HFFc6 (cell line): Measurements from ENCODE around the gene CCDC51. TPM values are rescaled to one million over a fixed set of nuclear protein-coding genes. Genes with fewer than 3 reads are reported as not detected.

Source experiments
- DNase-seq: peaks from one replicate; pipeline ENCODE4 v3.0.0-alpha.2; 2018
- H3K27ac Mint-ChIP-seq: 2 replicates; pipeline ENCODE4 v1.8.0; 2020; ENCODE audit warnings: mild to moderate bottlenecking, mixed read lengths
- H3K27me3 Mint-ChIP-seq: 2 replicates; pipeline ENCODE4 v1.8.0; 2021; ENCODE audit warnings: mild to moderate bottlenecking, moderate library complexity, mixed read lengths; ENCODE audit not compliant: insufficient read depth
- H3K36me3 Mint-ChIP-seq: 2 replicates; pipeline ENCODE4 v1.8.0; 2021; ENCODE audit warnings: low read depth, mixed read lengths
- H3K4me1 Mint-ChIP-seq: 2 replicates; pipeline ENCODE4 v1.8.0; 2020; ENCODE audit warnings: low read depth, mixed read lengths
- H3K4me3 Mint-ChIP-seq: 2 replicates; pipeline ENCODE4 v1.8.0; 2020; ENCODE audit warnings: mild to moderate bottlenecking, moderate library complexity, mixed read lengths
- H3K9me3 Mint-ChIP-seq: 2 replicates; pipeline ENCODE4 v1.8.0; 2020; ENCODE audit warnings: mild to moderate bottlenecking, mixed read lengths
- CTCF ChIP-seq: fragments of 200-600 bp; sonication (generic); IDR thresholded peaks from 2 replicates; pipeline ENCODE4 v1.5.0; 2021; ENCODE audit warnings: antibody characterized with exemption, mild to moderate bottlenecking
- total RNA-seq, 6 experiments: library from RNA; stranded (reverse); fragmentation: NEBNext Ultra II Directional; extraction: Animal tissue kit (Norgen Biotek cat#: 25700); gene quantifications; 2 replicates in 1 of 6; 3 replicates in 5 of 6; pipeline ENCODE4 v1.2.3, GENCODE V29; 2021

CCDC51 gene
- total RNA-seq, 6 experiments from 2014 or later = 10.1 to 15.3 (median 12.5) TPM

GRCh38 chr3:48422681-48423080 lies 17.2 kb downstream of the CCDC51 start:
- Mint-ChIP-seq H3K27me3 (peaks cover 8% of the 10 kb centered on the region), H3K4me3 (no peak overlapping the region), H3K36me3 (no peaks in the 10 kb centered on the region), H3K9me3 (no peaks in the 10 kb centered on the region), H3K4me1 (peaks cover 16% of the 10 kb centered on the region; the same call in 1 of the 2 replicates), H3K27ac (no peak overlapping the region)
- no peak for DNase-seq
- TF ChIP-seq CTCF = no peak

- no peak for DNase-seq
- Mint-ChIP-seq H3K36me3 (no peaks in the 10 kb centered on the region), H3K4me1 (peaks cover 12% of the 10 kb centered on the region; the same call in 1 of the 2 replicates), H3K27me3 (peaks cover 8% of the 10 kb centered on the region), H3K27ac (no peak overlapping the region), H3K9me3 (no peaks in the 10 kb centered on the region), H3K4me3 (no peak overlapping the region)
- no peak; the same call in 1 of the 2 replicates for TF ChIP-seq CTCF
Observed at GRCh38 chr3:48422272-48422671, 17.6 kb downstream of the CCDC51 start.

DNA sequence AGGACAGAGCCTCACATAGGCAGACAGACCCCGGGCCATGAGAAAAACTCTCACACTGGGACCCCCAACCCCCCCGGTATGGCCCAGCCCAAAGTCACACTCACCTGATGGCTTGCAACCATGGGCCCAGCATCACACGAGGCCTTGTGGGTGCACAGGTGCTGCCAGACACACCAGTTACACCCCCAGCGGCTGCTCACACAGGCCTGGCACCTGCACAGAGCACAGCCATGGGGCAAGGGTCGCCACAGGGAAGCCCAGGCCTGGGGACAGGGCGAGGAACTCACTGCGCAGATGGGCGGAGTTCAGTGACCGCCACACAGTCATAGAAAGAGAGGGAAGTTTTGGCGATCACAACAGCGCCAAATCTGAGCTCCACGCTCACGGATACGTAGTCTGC lies 19.4 kb downstream of the CCDC51 start:
- Mint-ChIP-seq H3K36me3 (no peaks in the 10 kb centered on the region), H3K4me3 (no peak overlapping the region), H3K4me1 (0 out of 2 replicates have a peak, but pooled peaks cover 6% of the 10 kb centered on the region), H3K9me3 (no peaks in the 10 kb centered on the region), H3K27me3 (peaks cover 8% of the 10 kb centered on the region), H3K27ac (peak overlapping the region; percentile 16; the same call in 1 of the 2 replicates)
- DNase-seq = no peak
- no peak for TF ChIP-seq CTCF

DNA sequence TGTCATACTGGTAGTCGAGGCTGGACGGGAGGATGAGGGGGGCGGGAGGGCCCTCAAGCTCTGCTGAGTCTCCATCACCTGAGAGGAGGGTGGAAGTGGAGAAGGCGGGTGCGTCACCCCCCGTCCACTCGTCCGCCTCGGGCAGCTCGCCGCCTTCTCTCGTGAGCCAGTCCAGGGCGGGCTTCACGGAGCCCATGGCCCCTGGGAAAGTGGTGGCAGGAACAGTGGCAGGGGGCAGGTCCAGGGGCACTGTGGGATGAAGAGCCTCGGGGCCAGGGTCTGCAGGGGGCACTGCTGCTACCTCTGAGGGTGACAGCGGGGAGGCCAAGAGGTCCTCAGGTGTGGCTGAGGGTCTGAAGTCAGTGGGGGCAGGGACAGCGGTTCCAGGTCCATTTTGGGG lies 20.3 kb downstream of the CCDC51 start:
- Mint-ChIP-seq H3K9me3 (no peaks in the 10 kb centered on the region), H3K4me3 (no peak overlapping the region), H3K4me1 (0 out of 2 replicates have a peak, but pooled peaks cover under 1% of the 10 kb centered on the region), H3K27me3 (peaks cover 8% of the 10 kb centered on the region), H3K36me3 (no peaks in the 10 kb centered on the region), H3K27ac (no peak overlapping the region)
- DNase-seq = no peak
- TF ChIP-seq CTCF = no peak

- H3K9me3 Mint-ChIP-seq = no peaks in the 10 kb centered on the region
- no peak for TF ChIP-seq CTCF
- H3K4me1 Mint-ChIP-seq = no peaks in the 10 kb centered on the region
- no peaks in the 10 kb centered on the region for H3K36me3 Mint-ChIP-seq
- H3K27ac Mint-ChIP-seq = no peak overlapping the region
- no peak for DNase-seq
- peaks cover 8% of the 10 kb centered on the region for H3K27me3 Mint-ChIP-seq
- H3K4me3 Mint-ChIP-seq = no peak overlapping the region
Observed at GRCh38 chr3:48419149-48419548, 20.8 kb downstream of the CCDC51 start.

GRCh38 chr3:48418651-48419050 lies 21.3 kb downstream of the CCDC51 start:
- Mint-ChIP-seq H3K27me3 (peaks cover 8% of the 10 kb centered on the region), H3K9me3 (no peaks in the 10 kb centered on the region), H3K4me1 (no peaks in the 10 kb centered on the region), H3K36me3 (no peaks in the 10 kb centered on the region), H3K4me3 (no peak overlapping the region), H3K27ac (no peak overlapping the region)
- DNase-seq = no peak
- no peak for TF ChIP-seq CTCF
